ENCODE results near the gene PLCD3. TPM values are rescaled to one million over a fixed set of nuclear protein-coding genes. Genes with fewer than 3 reads are reported as not detected.

Gene PLCD3
- total and polyA plus RNA-seq, 2 of the 4 experiments (the other 2 are of a cell fraction): 5.6 to 36.6 TPM

DNA sequence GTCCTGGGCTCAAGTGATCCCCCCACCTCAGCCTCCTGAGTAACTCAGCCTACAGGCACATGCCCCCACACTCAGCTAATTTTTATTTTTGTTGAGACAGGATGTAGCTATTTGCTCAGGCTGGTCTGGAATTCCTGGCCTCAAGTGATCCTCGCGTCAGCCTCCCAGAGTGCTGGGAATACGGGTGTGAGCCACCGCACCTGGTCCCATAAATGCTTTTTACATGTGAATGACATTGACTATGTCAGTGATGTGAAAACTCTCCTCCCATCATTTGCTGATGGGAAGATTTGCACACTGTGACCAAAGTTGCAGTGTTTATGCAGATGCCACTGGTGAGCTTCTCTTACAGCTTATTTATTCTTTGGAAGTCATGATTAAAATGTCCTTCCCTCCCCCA lies 15.0 kb downstream of the PLCD3 start:
- H3K9me1 ChIP-seq (ENCODE audit: insufficient read depth, low read length): 0 out of 2 replicates have a peak, but pooled peaks cover 3% of the 10 kb centered on the region
- no peak overlapping the region for H3K4ac ChIP-seq (ENCODE audit: low read depth, low read length)
- no peak overlapping the region for H2BK5ac ChIP-seq (ENCODE audit: low read depth, low read length, poor library complexity, severe bottlenecking)
- no peak overlapping the region for H4K91ac ChIP-seq (ENCODE audit: insufficient read depth, low read depth, low read length)
- H2BK120ac ChIP-seq (ENCODE audit: low read depth, low read length): no peak overlapping the region
- dilution Hi-C loops (cut with HindIII; ENCODE audit: low sequenced_read_pairs, unreplicated experiment) (no loop called here), in situ Hi-C loops (cut with MboI; ENCODE audit: low sequenced_read_pairs) (no loop called here), intact Hi-C loops (cut with micrococcal nuclease) (no loop called here)
- ATAC-seq (ENCODE audit: low read depth): no peak
- peaks cover 6 to 11% of the 10 kb centered on the region in 2 experiments; a peak in 3 of 4 replicates for H3K79me1 ChIP-seq (ENCODE audit: low read depth in 1 of 2, low read length in 2 of 2)
- no peak overlapping the region for H4K8ac ChIP-seq (ENCODE audit: low read depth in 2 of 2, low read length in 2 of 2)
- no peak overlapping the region for H3K23ac ChIP-seq (ENCODE audit: low read depth, low read length)
- no peak overlapping the region for H2BK15ac ChIP-seq (ENCODE audit: low read depth, low read length)
- ChIA-PET CTCF (interaction anchor here (1.5 kb wide), 1 partner anchor 18 kb away, joined by 7 read pairs; the partner anchor contains the start of gene ACBD4), POLR2A (ENCODE audit: unreplicated experiment) (no interaction called here)
- no peak overlapping the region for H2AK9ac ChIP-seq (replicated peaks; ENCODE audit: low read depth, low read length, poor library complexity)
- H3K9ac ChIP-seq (ENCODE audit: low read depth, low read length): no peak overlapping the region
- WGBS, 2 experiments (ENCODE audit: extremely low coverage in 2 of 2, insufficient read length in 1 of 2): no CpG with 5 or more reads among the region's 4 CpGs
- H4K20me1 ChIP-seq (ENCODE audit: insufficient read depth, low read length): no peaks in the 10 kb centered on the region
- H3K9me3 ChIP-seq (ENCODE audit: control insufficient read depth, insufficient read depth, low read length): no peaks in the 10 kb centered on the region
- H3K4me3 ChIP-seq (ENCODE audit: insufficient read depth, low read depth, low read length): no peak overlapping the region
- H2AFZ ChIP-seq (replicated peaks; ENCODE audit: low read length, poor library complexity): no peak overlapping the region
- no TSS peak for BruUV-seq (replicated peaks)
- no peaks in the 10 kb centered on the region for H3K27me3 ChIP-seq (ENCODE audit: control insufficient read depth, insufficient read depth, low read length)
- no peak overlapping the region for H3K4me2 ChIP-seq (ENCODE audit: low read depth, low read length)
- no peak overlapping the region for H3K27ac ChIP-seq (ENCODE audit: insufficient read depth, low read length)
- peaks cover 40% of the 10 kb centered on the region for H3K36me3 ChIP-seq (ENCODE audit: control insufficient read depth, insufficient read depth, low read length)
- H3K18ac ChIP-seq (ENCODE audit: low read depth, low read length): no peak overlapping the region
- no peak overlapping the region for H2AK5ac ChIP-seq (ENCODE audit: low read depth, low read length)
- no peak overlapping the region for H3K56ac ChIP-seq (ENCODE audit: extremely low read depth, insufficient read depth, low read length)
- DNase-seq: no peak
- TF ChIP-seq FOS (IDR thresholded peaks at IDR 0.05; ENCODE audit: low read depth, low read length) (no peak), CEBPB (IDR thresholded peaks at IDR 0.05; ENCODE audit: low read depth, low read length) (no peak)
- no peak overlapping the region for H3K14ac ChIP-seq (replicated peaks; ENCODE audit: low read depth, low read length)
- H4K5ac ChIP-seq (ENCODE audit: low read depth, low read length): no peak overlapping the region
- no peak overlapping the region for H2BK20ac ChIP-seq (ENCODE audit: low read depth, low read length)
- peaks cover 8% of the 10 kb centered on the region; the same call in 1 of the 2 replicates for H3K4me1 ChIP-seq (ENCODE audit: control insufficient read depth, insufficient read depth, low read length)
